Measurements from ENCODE around the gene TACR1. TPM values are rescaled to one million over a fixed set of nuclear protein-coding genes. Genes with fewer than 3 reads are reported as not detected.

TACR1 gene
- polyA plus RNA-seq, 1 donor = 1.0 TPM

DNA sequence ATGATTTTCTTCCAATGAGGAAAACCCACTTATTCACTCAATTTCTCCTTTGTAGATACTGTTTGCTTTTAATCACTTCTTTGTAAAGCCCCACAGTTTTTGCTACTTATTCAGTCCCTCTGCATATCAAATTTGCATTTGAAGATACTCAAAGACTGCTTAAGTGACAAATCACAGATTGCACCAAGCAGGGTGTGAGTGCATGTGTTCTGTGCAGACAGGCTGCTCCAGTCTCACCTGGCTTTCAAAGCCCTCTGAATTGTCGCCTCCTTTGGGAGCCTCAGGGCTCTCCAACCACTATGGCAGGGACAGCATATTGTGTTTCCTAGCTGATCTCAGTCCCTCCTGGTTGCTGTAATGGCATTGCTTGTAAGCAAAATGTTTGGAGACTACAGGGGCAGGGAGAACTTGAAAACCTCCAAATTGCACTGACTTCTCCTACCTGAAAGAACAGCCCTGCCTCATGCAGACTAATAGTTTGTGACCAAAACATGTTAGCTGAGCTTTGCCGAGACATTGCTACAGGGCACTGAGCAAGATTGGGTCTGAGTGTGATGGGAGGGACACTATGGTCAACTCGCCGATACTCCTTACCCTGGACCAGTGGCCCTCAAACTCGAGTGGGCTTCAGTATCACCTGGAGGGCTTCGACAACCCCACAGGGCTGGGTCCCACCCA, 144.0 kb downstream of the TACR1 start:
- no peaks in the 10 kb centered on the region for H3K4me1 ChIP-seq (ENCODE audit: control insufficient read depth, insufficient read depth, low read length)
- no peaks in the 10 kb centered on the region for H3K36me3 ChIP-seq (ENCODE audit: control insufficient read depth, insufficient read depth, low read length)
- no peaks in the 10 kb centered on the region for H3K9me3 ChIP-seq (ENCODE audit: control insufficient read depth, low read depth, low read length)
- DNase-seq = no peak
- H3K27me3 ChIP-seq (ENCODE audit: control insufficient read depth, insufficient read depth, low read length) = no peaks in the 10 kb centered on the region
- no CpG with 5 or more reads among the region's 6 CpGs for WGBS (ENCODE audit: insufficient coverage, low lambda C conversion rate)
- no peak overlapping the region for H3K27ac ChIP-seq (ENCODE audit: low read length)
- H3K4me3 ChIP-seq (ENCODE audit: low read length) = no peak overlapping the region

DNA sequence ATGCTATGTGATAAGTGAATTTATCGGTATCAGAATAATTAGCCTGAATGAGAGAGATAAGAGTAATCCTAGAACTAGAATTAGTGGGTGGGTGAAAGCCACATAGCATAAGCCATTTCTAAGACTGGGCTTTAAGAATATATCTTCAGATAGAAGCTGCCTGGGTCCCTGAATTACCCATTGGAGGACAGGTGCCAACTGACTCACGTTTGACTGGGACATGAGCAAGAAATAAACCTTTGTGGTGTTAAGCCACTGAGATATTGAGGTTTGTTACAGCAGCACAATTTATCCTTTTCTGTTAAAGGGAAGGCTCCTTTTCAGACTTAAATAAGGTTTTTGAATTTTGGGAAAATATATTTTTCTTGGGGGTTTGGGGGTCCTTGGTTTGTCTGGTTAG, 145.0 kb downstream of the TACR1 start:
- no peak overlapping the region for H3K27ac ChIP-seq (ENCODE audit: low read length)
- DNase-seq = no peak
- H3K4me3 ChIP-seq (ENCODE audit: low read length) = no peak overlapping the region
- no peaks in the 10 kb centered on the region for H3K27me3 ChIP-seq (ENCODE audit: control insufficient read depth, insufficient read depth, low read length)
- H3K4me1 ChIP-seq (ENCODE audit: control insufficient read depth, insufficient read depth, low read length) = no peaks in the 10 kb centered on the region
- WGBS (ENCODE audit: insufficient coverage, low lambda C conversion rate) = 100% methylated on average over 1 of the region's 2 CpGs
- H3K36me3 ChIP-seq (ENCODE audit: control insufficient read depth, insufficient read depth, low read length) = no peaks in the 10 kb centered on the region
- no peaks in the 10 kb centered on the region for H3K9me3 ChIP-seq (ENCODE audit: control insufficient read depth, low read depth, low read length)

DNA sequence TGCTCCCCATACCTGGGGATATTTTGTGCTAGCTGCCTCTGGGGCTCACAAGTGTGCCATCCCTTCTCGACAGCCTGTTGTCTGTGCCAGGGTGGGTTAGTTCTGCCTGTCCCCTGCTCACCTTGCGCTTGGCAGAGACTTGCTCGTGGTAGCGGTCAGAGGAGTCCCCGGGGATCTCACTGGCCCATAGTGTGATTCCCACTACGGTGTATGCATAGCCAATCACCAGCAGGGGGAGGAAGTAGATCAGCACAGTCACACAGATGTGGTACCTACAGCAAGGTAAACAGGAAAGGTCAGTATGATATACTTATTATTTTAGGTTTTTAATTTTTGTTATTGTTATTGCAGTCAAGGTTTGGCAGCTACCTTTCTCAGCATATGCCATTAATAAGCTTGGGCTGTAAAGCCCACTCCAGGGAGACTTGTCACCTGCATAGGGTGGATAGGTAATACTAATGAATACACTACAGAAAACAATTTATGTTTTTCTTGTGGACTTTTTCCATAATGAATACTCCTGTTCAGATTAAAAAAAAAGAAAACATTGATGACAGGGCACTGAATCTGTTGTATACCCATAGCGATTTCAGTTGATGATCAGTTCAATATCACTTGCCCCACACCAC, 145.7 kb downstream of the TACR1 start:
- Histone ChIP-seq H3K36me3 (ENCODE audit: control insufficient read depth, insufficient read depth, low read length) (no peaks in the 10 kb centered on the region), H3K4me1 (ENCODE audit: control insufficient read depth, insufficient read depth, low read length) (no peaks in the 10 kb centered on the region), H3K4me3 (ENCODE audit: low read length) (no peak overlapping the region), H3K27me3 (ENCODE audit: control insufficient read depth, insufficient read depth, low read length) (no peaks in the 10 kb centered on the region), H3K27ac (ENCODE audit: low read length) (no peak overlapping the region), H3K9me3 (ENCODE audit: control insufficient read depth, low read depth, low read length) (no peaks in the 10 kb centered on the region)
- DNase-seq = peak; percentile 15 to 22
- WGBS (ENCODE audit: insufficient coverage, low lambda C conversion rate) = 100% methylated on average over 1 of the region's 7 CpGs

DNA sequence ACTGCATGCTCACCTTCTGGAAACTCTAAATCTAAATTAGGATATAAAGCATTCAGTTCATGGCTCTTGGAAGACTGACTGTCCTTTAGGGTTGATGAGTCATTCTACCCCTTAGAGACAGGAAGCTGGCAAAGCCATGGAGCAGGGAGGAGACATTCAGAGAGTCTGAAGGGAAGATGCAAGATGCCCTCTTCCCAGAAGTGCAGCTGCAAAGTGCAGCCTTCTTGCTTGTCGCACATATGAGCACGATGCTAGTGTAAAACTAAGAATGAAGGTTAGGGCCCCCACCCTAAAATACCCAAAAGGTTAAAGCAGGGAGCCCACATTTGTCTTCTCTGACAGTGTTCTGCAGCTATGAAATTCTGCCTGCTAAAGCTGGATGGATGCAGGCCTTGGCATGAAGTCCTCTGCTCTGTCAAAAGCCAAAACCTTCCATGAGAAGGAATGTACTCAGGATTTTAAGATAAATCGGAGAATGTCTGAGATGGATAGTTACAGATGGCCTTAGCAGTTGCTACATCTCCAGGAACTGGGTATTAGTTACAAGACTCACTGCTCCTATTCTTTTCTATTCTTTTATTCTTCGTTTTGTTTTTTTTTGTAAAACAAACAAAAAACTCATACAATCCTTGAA, 151.2 kb downstream of the TACR1 start:
- DNase-seq = no peak
- Histone ChIP-seq H3K4me1 (ENCODE audit: control insufficient read depth, insufficient read depth, low read length) (no peaks in the 10 kb centered on the region), H3K4me3 (ENCODE audit: low read length) (no peak overlapping the region), H3K36me3 (ENCODE audit: control insufficient read depth, insufficient read depth, low read length) (no peaks in the 10 kb centered on the region), H3K9me3 (ENCODE audit: control insufficient read depth, low read depth, low read length) (no peaks in the 10 kb centered on the region), H3K27ac (ENCODE audit: low read length) (no peak overlapping the region), H3K27me3 (ENCODE audit: control insufficient read depth, insufficient read depth, low read length) (no peaks in the 10 kb centered on the region)
- WGBS (ENCODE audit: insufficient coverage, low lambda C conversion rate) = 100% methylated on average over 1 of the region's 4 CpGs

DNA sequence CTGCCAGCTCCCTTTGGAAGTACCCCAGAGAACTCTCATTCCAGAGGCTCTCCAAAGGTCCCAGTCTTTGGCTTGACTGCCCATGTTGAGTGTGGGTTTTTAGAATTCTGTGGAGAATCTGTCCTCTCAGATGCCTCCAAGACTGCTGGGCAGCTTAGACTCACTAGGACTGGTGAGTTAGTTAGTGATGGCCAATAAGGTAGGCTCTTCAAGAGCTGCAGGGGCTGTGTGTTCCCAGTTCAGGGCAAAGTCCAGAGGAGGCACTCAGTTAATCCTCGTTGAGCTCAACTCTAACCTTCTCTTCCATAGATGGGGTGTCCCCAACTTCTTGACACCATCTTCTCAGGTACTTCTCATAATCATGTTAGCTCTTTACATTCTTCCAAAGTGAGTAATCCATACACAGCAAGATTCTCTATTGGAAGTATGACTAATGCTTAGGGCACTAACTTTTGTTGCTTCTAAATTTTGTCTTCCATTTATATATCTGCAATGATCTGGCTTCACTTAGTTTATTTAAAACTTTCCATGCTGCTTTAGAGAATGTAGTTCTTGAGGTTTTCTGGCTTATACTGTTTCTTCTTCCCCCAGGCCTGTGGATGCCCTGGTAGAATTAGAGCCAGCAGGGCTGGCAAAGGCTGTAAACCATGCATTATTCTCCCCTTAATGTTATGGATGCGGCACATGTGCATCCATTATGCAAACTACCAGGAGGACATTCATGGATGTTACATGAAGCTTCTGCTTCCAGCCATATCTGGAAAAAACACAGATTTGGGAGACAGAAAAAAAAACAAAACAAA, 151.9 kb downstream of the TACR1 start:
- no peak overlapping the region for H3K4me3 ChIP-seq (ENCODE audit: low read length)
- H3K9me3 ChIP-seq (ENCODE audit: control insufficient read depth, low read depth, low read length) = no peaks in the 10 kb centered on the region
- no CpG with 5 or more reads among the region's 2 CpGs for WGBS (ENCODE audit: insufficient coverage, low lambda C conversion rate)
- no peak overlapping the region for H3K27ac ChIP-seq (ENCODE audit: low read length)
- no peaks in the 10 kb centered on the region for H3K36me3 ChIP-seq (ENCODE audit: control insufficient read depth, insufficient read depth, low read length)
- no peaks in the 10 kb centered on the region for H3K27me3 ChIP-seq (ENCODE audit: control insufficient read depth, insufficient read depth, low read length)
- no peak for DNase-seq
- no peaks in the 10 kb centered on the region for H3K4me1 ChIP-seq (ENCODE audit: control insufficient read depth, insufficient read depth, low read length)

DNA sequence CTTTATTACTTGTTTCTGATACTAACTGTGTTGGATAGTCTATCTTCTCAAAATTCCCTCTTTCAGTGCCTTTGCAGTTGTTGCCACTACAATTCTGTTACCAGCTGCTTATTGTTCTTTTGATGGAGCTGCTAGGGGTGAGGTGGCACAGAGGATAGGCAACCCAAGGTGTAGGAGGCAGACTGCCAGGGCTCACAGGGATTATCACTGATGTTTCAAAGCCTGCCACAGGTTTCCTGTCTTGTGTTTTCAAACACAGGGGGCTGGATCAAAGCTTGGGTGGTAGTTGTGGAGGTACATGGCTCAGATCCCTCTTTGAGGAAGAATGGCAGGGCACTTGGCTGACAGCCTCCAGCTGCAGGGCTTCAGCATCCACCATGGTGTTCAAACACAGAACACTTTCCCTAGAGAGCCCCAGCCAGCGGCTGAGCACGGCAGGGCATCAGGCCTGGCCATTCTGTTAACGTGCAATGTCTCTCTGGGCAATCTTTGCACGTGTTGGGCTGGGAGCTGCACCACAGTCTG, 153.7 kb downstream of the TACR1 start:
- no peak overlapping the region for H3K27ac ChIP-seq (ENCODE audit: low read length)
- no peaks in the 10 kb centered on the region for H3K27me3 ChIP-seq (ENCODE audit: control insufficient read depth, insufficient read depth, low read length)

DNA sequence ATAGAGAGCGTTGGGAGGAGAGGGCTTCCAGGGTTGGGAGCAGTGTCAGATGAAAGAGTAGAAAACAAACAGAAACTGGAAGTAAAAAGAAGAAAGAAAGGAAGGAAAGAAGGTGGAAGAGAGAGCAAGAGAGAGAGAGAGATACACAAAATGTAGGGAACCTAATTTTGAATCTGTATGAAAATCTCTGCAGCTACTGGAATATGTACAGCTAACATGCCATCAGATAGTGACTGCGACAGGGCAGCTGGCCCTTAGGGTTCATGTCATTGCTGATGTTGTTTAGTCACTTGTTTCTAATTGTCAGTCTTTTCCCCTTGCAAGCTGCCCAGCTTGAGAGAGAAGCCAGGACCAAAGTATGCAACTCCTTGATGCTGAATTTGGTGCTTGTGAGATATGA, 155.0 kb downstream of the TACR1 start:
- Histone ChIP-seq H3K4me3 (ENCODE audit: low read length) (no peak overlapping the region), H3K36me3 (ENCODE audit: control insufficient read depth, insufficient read depth, low read length) (no peaks in the 10 kb centered on the region), H3K9me3 (ENCODE audit: control insufficient read depth, low read depth, low read length) (no peaks in the 10 kb centered on the region), H3K27ac (ENCODE audit: low read length) (no peak overlapping the region), H3K4me1 (ENCODE audit: control insufficient read depth, insufficient read depth, low read length) (no peaks in the 10 kb centered on the region), H3K27me3 (ENCODE audit: control insufficient read depth, insufficient read depth, low read length) (no peaks in the 10 kb centered on the region)
- WGBS (ENCODE audit: insufficient coverage, low lambda C conversion rate) = 75% methylated on average over 1 of the region's 2 CpGs
- DNase-seq = no peak

More for the DNA sequence above, 153.7 kb downstream of the TACR1 start:
- H3K4me1 ChIP-seq (ENCODE audit: control insufficient read depth, insufficient read depth, low read length) = no peaks in the 10 kb centered on the region
- no peaks in the 10 kb centered on the region for H3K36me3 ChIP-seq (ENCODE audit: control insufficient read depth, insufficient read depth, low read length)
- no peaks in the 10 kb centered on the region for H3K9me3 ChIP-seq (ENCODE audit: control insufficient read depth, low read depth, low read length)
- H3K4me3 ChIP-seq (ENCODE audit: low read length) = no peak overlapping the region
- no peak for DNase-seq
- no CpG with 5 or more reads among the region's 4 CpGs for WGBS (ENCODE audit: insufficient coverage, low lambda C conversion rate)

DNA sequence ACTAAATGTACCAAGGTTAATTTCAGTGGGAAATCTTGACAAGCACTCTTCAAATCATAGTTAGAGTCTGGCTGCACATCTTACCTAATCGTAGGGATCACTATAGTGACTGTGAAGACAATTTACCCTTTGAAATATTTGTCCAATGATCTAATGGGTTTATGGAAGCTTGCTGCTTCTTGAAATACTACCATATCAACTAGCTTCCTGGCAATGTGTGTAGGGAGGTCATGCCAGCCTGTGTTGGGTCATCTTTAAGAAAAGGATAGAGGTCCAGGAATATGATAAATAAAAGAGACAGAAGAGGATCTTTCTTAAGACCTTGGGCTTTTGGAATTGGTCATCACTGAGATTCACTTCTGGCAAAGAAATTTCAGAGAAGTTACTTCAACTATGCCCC, 156.5 kb downstream of the TACR1 start:
- Histone ChIP-seq H3K27me3 (ENCODE audit: control insufficient read depth, insufficient read depth, low read length) (no peaks in the 10 kb centered on the region), H3K4me1 (ENCODE audit: control insufficient read depth, insufficient read depth, low read length) (no peaks in the 10 kb centered on the region), H3K4me3 (ENCODE audit: low read length) (no peak overlapping the region), H3K36me3 (ENCODE audit: control insufficient read depth, insufficient read depth, low read length) (no peaks in the 10 kb centered on the region), H3K9me3 (ENCODE audit: control insufficient read depth, low read depth, low read length) (no peaks in the 10 kb centered on the region), H3K27ac (ENCODE audit: low read length) (no peak overlapping the region)
- WGBS (ENCODE audit: insufficient coverage, low lambda C conversion rate) = 60% methylated on average over 1 of the region's 1 CpG
- no peak for DNase-seq

DNA sequence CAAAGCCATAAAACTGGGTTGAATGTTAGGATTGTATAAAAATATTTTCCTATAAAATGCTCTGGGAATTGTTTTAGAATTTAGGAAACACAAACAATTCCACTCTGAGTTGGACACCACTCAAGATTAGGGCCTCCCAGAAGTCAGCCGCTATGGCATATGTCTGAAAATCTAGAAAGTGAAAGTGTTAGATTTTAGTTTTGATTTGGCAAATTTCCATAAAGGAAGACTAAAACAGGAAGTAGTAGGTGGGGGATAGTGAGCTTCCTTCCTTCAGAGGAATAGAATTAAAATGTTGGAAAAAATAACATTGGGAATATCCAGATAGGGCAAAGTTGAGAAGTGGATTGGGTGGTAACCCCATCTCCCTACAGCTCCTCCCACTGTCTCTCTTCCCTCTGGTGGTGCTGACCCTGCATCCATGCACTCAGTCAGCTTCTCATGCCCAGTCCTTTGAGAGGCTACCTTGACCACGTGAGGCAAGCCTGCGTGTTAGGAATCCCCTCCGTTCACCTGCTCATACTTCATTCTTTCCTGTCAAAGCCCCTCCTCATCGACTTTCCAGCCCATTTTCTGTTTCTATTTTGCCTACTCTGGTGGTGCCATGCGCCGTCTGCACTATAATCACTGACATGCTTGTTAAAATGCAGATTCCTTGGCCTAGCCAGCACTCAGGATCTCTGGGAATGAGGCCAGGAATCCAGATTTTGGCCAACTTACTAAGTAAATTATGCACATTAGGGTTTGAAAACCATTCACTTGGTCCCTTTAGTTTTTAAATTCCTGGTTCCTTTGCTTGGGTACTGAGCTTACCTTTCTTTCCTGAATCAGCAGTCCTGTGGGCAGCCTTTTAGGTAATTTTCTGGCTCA, 157.4 kb downstream of the TACR1 start:
- Histone ChIP-seq H3K27me3 (ENCODE audit: control insufficient read depth, insufficient read depth, low read length) (no peaks in the 10 kb centered on the region), H3K9me3 (ENCODE audit: control insufficient read depth, low read depth, low read length) (no peaks in the 10 kb centered on the region), H3K36me3 (ENCODE audit: control insufficient read depth, insufficient read depth, low read length) (no peaks in the 10 kb centered on the region), H3K4me3 (ENCODE audit: low read length) (no peak overlapping the region), H3K4me1 (ENCODE audit: control insufficient read depth, insufficient read depth, low read length) (no peaks in the 10 kb centered on the region), H3K27ac (ENCODE audit: low read length) (no peak overlapping the region)
- WGBS (ENCODE audit: insufficient coverage, low lambda C conversion rate) = 81% methylated on average over 3 of the region's 7 CpGs
- no peak for DNase-seq

Measured in large intestine (tissue), 3 donors.